Measurements from ENCODE around the gene WWOX. TPM values are rescaled to one million over a fixed set of nuclear protein-coding genes. Genes with fewer than 3 reads are reported as not detected.

Gene WWOX
- total RNA-seq, 5 donors from 2014 or later (not counting 1 experiment from before 2014, with no cell fraction given) = 21.2 to 26.0 (median 22.6) TPM

GRCh38 chr16:78638371-78638770, 538.9 kb downstream of the WWOX start:
- Histone ChIP-seq H3K36me3 (ENCODE audit: control insufficient read depth in 2 of 2, extremely low read depth in 1 of 2, insufficient read depth in 1 of 2, low read length in 1 of 2) (no peaks in the 10 kb centered on the region), H3K9me3 (no peaks in the 10 kb centered on the region), H3K27ac (ENCODE audit: low read length) (no peak overlapping the region), H3K4me3 (ENCODE audit: control insufficient read depth in 1 of 2, extremely low read depth in 1 of 2, low read length in 1 of 2) (no peak overlapping the region), H3K27me3 (replicated peaks in 1 of 2; ENCODE audit: control insufficient read depth in 2 of 2, extremely low read depth in 1 of 2, insufficient read depth in 2 of 2, low read length in 1 of 2) (peaks cover 0 to 2% of the 10 kb centered on the region in 2 experiments), H3K4me1 (ENCODE audit: control insufficient read depth in 1 of 2, extremely low read depth in 1 of 2, insufficient read depth in 2 of 2, low read length in 2 of 2) (no peaks in the 10 kb centered on the region)
- Mint-ChIP-seq H3K27me3 (no peaks in the 10 kb centered on the region), H3K4me3 (no peak overlapping the region), H3K4me1 (no peaks in the 10 kb centered on the region), H3K27ac (no peak overlapping the region), H3K9me3 (no peaks in the 10 kb centered on the region), H3K36me3 (peaks cover 6% of the 10 kb centered on the region)
- ATAC-seq (replicated peaks in 1 of 4) (no peak), DNase-seq (no peak)
- POLR2A ChIA-PET = no interaction called here
- 100% methylated on average over 1 of the region's 4 CpGs for WGBS (ENCODE audit: insufficient coverage)
- CTCF ChIA-PET = no interaction called here

GRCh38 chr16:78639775-78640174, 540.3 kb downstream of the WWOX start:
- H3K36me3 Mint-ChIP-seq = peaks cover 6% of the 10 kb centered on the region
- H3K27me3 Mint-ChIP-seq = no peaks in the 10 kb centered on the region
- no peak overlapping the region for H3K4me3 ChIP-seq (ENCODE audit: control insufficient read depth in 1 of 2, extremely low read depth in 1 of 2, low read length in 1 of 2)
- no peaks in the 10 kb centered on the region for H3K9me3 Mint-ChIP-seq
- H3K9me3 ChIP-seq = no peaks in the 10 kb centered on the region
- H3K4me3 Mint-ChIP-seq = no peak overlapping the region
- ChIA-PET POLR2A (no interaction called here), CTCF (no interaction called here)
- H3K4me1 ChIP-seq (ENCODE audit: control insufficient read depth in 1 of 2, extremely low read depth in 1 of 2, insufficient read depth in 2 of 2, low read length in 2 of 2) = no peaks in the 10 kb centered on the region
- no peak for ATAC-seq (replicated peaks in 1 of 4)
- no peaks in the 10 kb centered on the region for H3K4me1 Mint-ChIP-seq
- H3K27ac Mint-ChIP-seq = no peak overlapping the region
- H3K36me3 ChIP-seq (ENCODE audit: control insufficient read depth in 2 of 2, extremely low read depth in 1 of 2, insufficient read depth in 1 of 2, low read length in 1 of 2) = no peaks in the 10 kb centered on the region
- H3K27ac ChIP-seq (ENCODE audit: low read length) = no peak overlapping the region
- WGBS (ENCODE audit: insufficient coverage) = 40% methylated on average over 1 of the region's 3 CpGs
- no peak for DNase-seq
- peaks cover 0 to 2% of the 10 kb centered on the region in 2 experiments for H3K27me3 ChIP-seq (replicated peaks in 1 of 2; ENCODE audit: control insufficient read depth in 2 of 2, extremely low read depth in 1 of 2, insufficient read depth in 2 of 2, low read length in 1 of 2)

GRCh38 chr16:78640886-78641285, 541.4 kb downstream of the WWOX start:
- Mint-ChIP-seq H3K36me3 (no peaks in the 10 kb centered on the region), H3K4me1 (no peaks in the 10 kb centered on the region), H3K9me3 (no peaks in the 10 kb centered on the region), H3K27me3 (no peaks in the 10 kb centered on the region), H3K27ac (no peak overlapping the region), H3K4me3 (no peak overlapping the region)
- H3K4me3 ChIP-seq (ENCODE audit: control insufficient read depth in 1 of 2, extremely low read depth in 1 of 2, low read length in 1 of 2) = no peak overlapping the region
- no peak overlapping the region for H3K27ac ChIP-seq (ENCODE audit: low read length)
- no peaks in the 10 kb centered on the region for H3K9me3 ChIP-seq
- ChIA-PET CTCF (interaction anchor here in 1 of 2 donors (0.7 kb wide), 1 partner anchor 494 kb away, joined by 3 read pairs; no protein-coding TSS in a partner anchor), POLR2A (no interaction called here)
- peaks cover 0 to 2% of the 10 kb centered on the region in 2 experiments for H3K27me3 ChIP-seq (replicated peaks in 1 of 2; ENCODE audit: control insufficient read depth in 2 of 2, extremely low read depth in 1 of 2, insufficient read depth in 2 of 2, low read length in 1 of 2)
- H3K4me1 ChIP-seq (ENCODE audit: control insufficient read depth in 1 of 2, extremely low read depth in 1 of 2, insufficient read depth in 2 of 2, low read length in 2 of 2) = no peaks in the 10 kb centered on the region
- no peaks in the 10 kb centered on the region for H3K36me3 ChIP-seq (ENCODE audit: control insufficient read depth in 2 of 2, extremely low read depth in 1 of 2, insufficient read depth in 1 of 2, low read length in 1 of 2)
- ATAC-seq (replicated peaks in 1 of 4) (no peak), DNase-seq (no peak)
- WGBS (ENCODE audit: insufficient coverage) = 89% methylated on average over 4 of the region's 6 CpGs

- no peaks in the 10 kb centered on the region for H3K4me1 ChIP-seq (ENCODE audit: control insufficient read depth in 1 of 2, extremely low read depth in 1 of 2, insufficient read depth in 2 of 2, low read length in 2 of 2)
- DNase-seq (no peak), ATAC-seq (replicated peaks in 1 of 4) (no peak)
- POLR2A ChIA-PET = no interaction called here
- no peak overlapping the region for H3K4me3 ChIP-seq (ENCODE audit: control insufficient read depth in 1 of 2, extremely low read depth in 1 of 2, low read length in 1 of 2)
- 39% methylated on average over 3 of the region's 8 CpGs for WGBS (ENCODE audit: insufficient coverage)
- no peak overlapping the region for H3K27ac ChIP-seq (ENCODE audit: low read length)
- Mint-ChIP-seq H3K27ac (no peak overlapping the region), H3K27me3 (no peaks in the 10 kb centered on the region), H3K9me3 (no peaks in the 10 kb centered on the region), H3K4me3 (no peak overlapping the region), H3K4me1 (no peaks in the 10 kb centered on the region), H3K36me3 (no peaks in the 10 kb centered on the region)
- CTCF ChIA-PET = interaction anchor here in 1 of 2 donors (0.7 kb wide), 1 partner anchor 494 kb away, joined by 3 read pairs; no protein-coding TSS in a partner anchor
- H3K36me3 ChIP-seq (ENCODE audit: control insufficient read depth in 2 of 2, extremely low read depth in 1 of 2, insufficient read depth in 1 of 2, low read length in 1 of 2) = no peaks in the 10 kb centered on the region
- H3K9me3 ChIP-seq = no peaks in the 10 kb centered on the region
- peaks cover 0 to 2% of the 10 kb centered on the region in 2 experiments for H3K27me3 ChIP-seq (replicated peaks in 1 of 2; ENCODE audit: control insufficient read depth in 2 of 2, extremely low read depth in 1 of 2, insufficient read depth in 2 of 2, low read length in 1 of 2)
Observed at GRCh38 chr16:78641433-78641832, 542.0 kb downstream of the WWOX start.

DNA sequence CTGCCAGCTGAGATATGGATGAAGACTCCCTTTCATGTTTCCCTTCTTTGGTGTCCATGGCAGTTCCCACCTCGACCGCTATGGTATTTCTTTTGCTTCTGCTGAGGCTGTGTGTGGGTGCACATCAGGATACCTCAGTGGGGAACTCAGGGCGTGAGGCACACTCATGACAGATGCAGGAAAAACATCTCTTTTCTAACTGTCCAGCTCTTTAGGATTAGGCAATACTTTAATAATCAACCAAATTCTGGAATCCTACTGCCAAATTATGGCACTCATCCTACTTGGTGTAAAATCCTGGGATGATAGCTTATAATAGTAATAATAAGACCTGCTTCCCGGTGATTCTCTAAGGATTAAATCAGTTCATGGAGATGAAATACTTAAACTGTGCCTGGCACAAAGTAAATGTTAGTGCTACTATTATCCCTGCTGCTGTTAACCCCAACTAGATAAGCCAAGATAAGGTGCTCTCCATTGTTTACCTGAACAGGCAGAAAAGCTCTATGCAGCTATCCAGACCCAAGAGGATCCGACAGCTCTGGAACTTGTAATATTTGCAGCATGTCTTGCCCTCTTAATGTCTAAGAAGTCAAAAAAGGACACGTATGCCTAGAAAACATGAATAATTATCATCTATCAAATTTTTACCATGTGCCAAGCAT, 543.3 kb downstream of the WWOX start:
- no peaks in the 10 kb centered on the region for H3K27me3 Mint-ChIP-seq
- H3K27me3 ChIP-seq (replicated peaks in 1 of 2; ENCODE audit: control insufficient read depth in 2 of 2, extremely low read depth in 1 of 2, insufficient read depth in 2 of 2, low read length in 1 of 2) = peaks cover 0 to 2% of the 10 kb centered on the region in 2 experiments
- H3K4me3 ChIP-seq (ENCODE audit: control insufficient read depth in 1 of 2, extremely low read depth in 1 of 2, low read length in 1 of 2) = no peak overlapping the region
- H3K4me1 Mint-ChIP-seq = no peaks in the 10 kb centered on the region
- ChIA-PET CTCF (interaction anchor here in 1 of 2 donors (0.6 to 0.7 kb wide), 2 partner anchors 519 to 686 kb away, joined by 3 to 4 read pairs; no protein-coding TSS in a partner anchor), POLR2A (no interaction called here)
- no peak overlapping the region for H3K27ac Mint-ChIP-seq
- no peaks in the 10 kb centered on the region for H3K4me1 ChIP-seq (ENCODE audit: control insufficient read depth in 1 of 2, extremely low read depth in 1 of 2, insufficient read depth in 2 of 2, low read length in 2 of 2)
- ATAC-seq (replicated peaks in 1 of 4) = no peak
- no peak overlapping the region for H3K27ac ChIP-seq (ENCODE audit: low read length)
- no CpG with 5 or more reads among the region's 6 CpGs for WGBS (ENCODE audit: insufficient coverage)
- no peaks in the 10 kb centered on the region for H3K36me3 ChIP-seq (ENCODE audit: control insufficient read depth in 2 of 2, extremely low read depth in 1 of 2, insufficient read depth in 1 of 2, low read length in 1 of 2)
- H3K9me3 ChIP-seq = no peaks in the 10 kb centered on the region
- no peaks in the 10 kb centered on the region for H3K36me3 Mint-ChIP-seq
- H3K9me3 Mint-ChIP-seq = no peaks in the 10 kb centered on the region
- no peak overlapping the region for H3K4me3 Mint-ChIP-seq
- no peak for DNase-seq

- 100% methylated on average over 1 of the region's 4 CpGs for WGBS (ENCODE audit: insufficient coverage)
- no peak for ATAC-seq (replicated peaks in 1 of 4)
- Histone ChIP-seq H3K4me3 (ENCODE audit: control insufficient read depth in 1 of 2, extremely low read depth in 1 of 2, low read length in 1 of 2) (no peak overlapping the region), H3K9me3 (no peaks in the 10 kb centered on the region), H3K36me3 (ENCODE audit: control insufficient read depth in 2 of 2, extremely low read depth in 1 of 2, insufficient read depth in 1 of 2, low read length in 1 of 2) (no peaks in the 10 kb centered on the region), H3K27me3 (replicated peaks in 1 of 2; ENCODE audit: control insufficient read depth in 2 of 2, extremely low read depth in 1 of 2, insufficient read depth in 2 of 2, low read length in 1 of 2) (no peaks in the 10 kb centered on the region), H3K27ac (ENCODE audit: low read length) (no peak overlapping the region), H3K4me1 (ENCODE audit: control insufficient read depth in 1 of 2, extremely low read depth in 1 of 2, insufficient read depth in 2 of 2, low read length in 2 of 2) (no peaks in the 10 kb centered on the region)
- Mint-ChIP-seq H3K36me3 (peaks cover 4% of the 10 kb centered on the region), H3K27ac (no peak overlapping the region), H3K4me1 (no peaks in the 10 kb centered on the region), H3K4me3 (no peak overlapping the region), H3K9me3 (no peaks in the 10 kb centered on the region), H3K27me3 (no peaks in the 10 kb centered on the region)
- DNase-seq = no peak
- ChIA-PET CTCF (no interaction called here), POLR2A (no interaction called here)
Observed at GRCh38 chr16:78645657-78646056, 546.2 kb downstream of the WWOX start.
